Hepatocyte (in vitro differentiated cells): ENCODE measurements around the gene ETV7. TPM values are rescaled to one million over a fixed set of nuclear protein-coding genes. Genes with fewer than 3 reads are reported as not detected.
A peak's percentile ranks its signal among the peaks of the same experiment; 100 is the strongest.

Experiments used
- DNase-seq: peaks from one replicate; pipeline ENCODE4 v3.0.0-alpha.2; 2016; ENCODE audit warnings: low spot score
- H2AFZ ChIP-seq: fragments of 200-600 bp; sonication (generic); 2 replicates; pipeline ENCODE4 v1.6.0; 2016; ENCODE audit warnings: antibody characterized with exemption, mild to moderate bottlenecking
- H3K27ac ChIP-seq: fragments of 200-600 bp; sonication (generic); 2 replicates; pipeline ENCODE4 v1.5.1; 2016; ENCODE audit warnings: mild to moderate bottlenecking
- H3K27me3 ChIP-seq: fragments of 200-600 bp; sonication (generic); 2 replicates; pipeline ENCODE4 v1.6.1; 2016
- H3K36me3 ChIP-seq: fragments of 200-600 bp; sonication (generic); replicated peaks from 2 replicates; pipeline ENCODE4 v1.5.1; 2016; ENCODE audit warnings: low read depth; ENCODE audit not compliant: insufficient read depth
- H3K4me1 ChIP-seq: fragments of 200-600 bp; sonication (generic); 2 replicates; pipeline ENCODE4 v1.5.1; 2016; ENCODE audit warnings: mild to moderate bottlenecking, moderate library complexity; ENCODE audit not compliant: insufficient read depth
- H3K4me2 ChIP-seq: fragments of 200-600 bp; sonication (generic); 2 replicates; pipeline ENCODE4 v1.6.0; 2016
- H3K4me3 ChIP-seq: fragments of 200-600 bp; sonication (generic); 2 replicates; pipeline ENCODE4 v1.5.1; 2016; ENCODE audit warnings: mild to moderate bottlenecking
- H3K79me2 ChIP-seq: fragments of 200-600 bp; sonication (generic); 2 replicates; pipeline ENCODE4 v1.6.0; 2017; ENCODE audit warnings: mild to moderate bottlenecking
- H3K9me2 ChIP-seq: fragments of 200-600 bp; sonication (generic); replicated peaks from 2 replicates; pipeline ENCODE4 v1.6.0; 2017; ENCODE audit warnings: mild to moderate bottlenecking; ENCODE audit not compliant: insufficient read depth
- H3K9me3 ChIP-seq: fragments of 200-600 bp; sonication (generic); 2 replicates; pipeline ENCODE4 v1.5.1; 2016; ENCODE audit warnings: low read depth, mild to moderate bottlenecking
- H4K20me1 ChIP-seq: fragments of 200-600 bp; sonication (generic); 2 replicates; pipeline ENCODE4 v1.6.0; 2016; ENCODE audit warnings: mild to moderate bottlenecking; ENCODE audit not compliant: insufficient read depth, poor library complexity, severe bottlenecking
- EZH2 ChIP-seq: fragments of 200-600 bp; sonication (generic); IDR thresholded peaks from 2 replicates; pipeline ENCODE4 v1.6.1; 2016; ENCODE audit warnings: antibody characterized with exemption, mild to moderate bottlenecking, borderline replicate concordance
- EZH2phosphoT487 ChIP-seq: fragments of 200-600 bp; sonication (generic); IDR thresholded peaks from one replicate; pipeline ENCODE4 v1.6.1; 2018; ENCODE audit warnings: antibody characterized with exemption, mild to moderate bottlenecking, low read depth, moderate library complexity; ENCODE audit not compliant: unreplicated experiment, severe bottlenecking
- WGBS: methylation state at CpG from one replicate; pipeline ENCODE4 v1.1.6; 2016; ENCODE audit warnings: low lambda C conversion rate; ENCODE audit errors: missing lambda C conversion rate; 5-methylcytosine and 5-hydroxymethylcytosine counted together
- polyA plus RNA-seq: library from polyadenylated mRNA; unstranded; fragments of >200 nt; fragmentation: Nextera tagmentation; extraction: Ambion mirVana; gene quantifications from 2 replicates; pipeline ENCODE4 v1.2.1, GENCODE V29; 2016
- total RNA-seq: library from RNA; depleted of rRNA; stranded (reverse); fragments of >200 nt; gene quantifications from 2 replicates; pipeline ENCODE4 v1.2.3, GENCODE V29; 2014
- TF ChIP-seq, protein P1 (sequence below): fragments of 200-600 bp; sonication (generic); IDR thresholded peaks from 2 replicates; pipeline ENCODE4 v1.5.1; 2016; ENCODE audit warnings: antibody characterized with exemption, mild to moderate bottlenecking; ENCODE audit not compliant: poor library complexity

The ETV7 gene
- total and polyA plus RNA-seq, 2 experiments from 2014 or later: 1.2 TPM

DNA sequence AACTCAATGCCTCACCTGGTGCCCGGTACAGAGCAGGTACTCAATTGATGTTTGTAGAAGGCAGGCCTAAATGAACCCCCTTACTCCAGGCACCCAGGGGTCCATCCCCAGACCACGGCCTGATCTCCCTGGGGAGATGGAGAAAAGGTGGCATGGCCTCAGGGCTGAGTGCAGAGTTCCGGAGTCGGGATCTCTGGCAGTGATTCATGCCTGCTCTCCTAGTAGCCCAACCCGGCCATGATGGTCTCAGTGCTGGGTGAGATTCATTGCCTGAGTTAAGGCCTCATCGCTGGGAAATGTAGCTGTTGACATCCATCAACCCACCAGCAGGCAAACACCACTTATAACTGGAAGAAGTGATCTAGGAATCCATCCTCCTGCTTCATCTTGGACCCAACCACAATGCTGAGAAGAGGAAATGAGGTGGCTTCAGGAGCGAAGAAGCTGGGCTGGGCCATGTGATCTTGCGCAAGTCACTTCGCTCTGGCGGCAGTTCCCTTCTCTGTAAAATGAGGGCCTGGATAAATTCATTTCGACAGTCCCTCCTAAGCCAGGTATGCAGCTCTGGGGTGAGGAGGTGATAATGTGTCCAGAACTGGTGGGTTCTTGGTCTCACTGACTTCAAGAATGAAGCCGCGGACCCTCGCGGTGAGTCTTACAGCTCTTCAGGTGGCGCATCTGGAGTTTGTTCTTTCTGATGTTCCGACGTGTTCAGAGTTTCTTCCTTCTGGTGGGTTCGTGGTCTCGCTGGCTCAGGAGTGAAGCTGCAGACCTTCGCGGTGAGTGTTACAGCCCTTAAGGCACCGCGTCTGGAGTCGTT lies 24.7 kb downstream of the ETV7 start:
- Histone ChIP-seq H3K9me2 (no peaks in the 10 kb centered on the region), H3K4me3 (no peak overlapping the region), H4K20me1 (no peaks in the 10 kb centered on the region), H2AFZ (no peak overlapping the region), H3K36me3 (no peaks in the 10 kb centered on the region), H3K27ac (no peak overlapping the region), H3K27me3 (no peaks in the 10 kb centered on the region), H3K4me1 (peaks cover 4% of the 10 kb centered on the region), H3K79me2 (no peaks in the 10 kb centered on the region), H3K9me3 (no peaks in the 10 kb centered on the region), H3K4me2 (no peak overlapping the region)
- WGBS: 94% methylated on average over 24 of the region's 25 CpGs
- TF ChIP-seq EZH2phosphoT487: no peak
- no peak for TF ChIP-seq EZH2
- TF ChIP-seq, protein P1, sequence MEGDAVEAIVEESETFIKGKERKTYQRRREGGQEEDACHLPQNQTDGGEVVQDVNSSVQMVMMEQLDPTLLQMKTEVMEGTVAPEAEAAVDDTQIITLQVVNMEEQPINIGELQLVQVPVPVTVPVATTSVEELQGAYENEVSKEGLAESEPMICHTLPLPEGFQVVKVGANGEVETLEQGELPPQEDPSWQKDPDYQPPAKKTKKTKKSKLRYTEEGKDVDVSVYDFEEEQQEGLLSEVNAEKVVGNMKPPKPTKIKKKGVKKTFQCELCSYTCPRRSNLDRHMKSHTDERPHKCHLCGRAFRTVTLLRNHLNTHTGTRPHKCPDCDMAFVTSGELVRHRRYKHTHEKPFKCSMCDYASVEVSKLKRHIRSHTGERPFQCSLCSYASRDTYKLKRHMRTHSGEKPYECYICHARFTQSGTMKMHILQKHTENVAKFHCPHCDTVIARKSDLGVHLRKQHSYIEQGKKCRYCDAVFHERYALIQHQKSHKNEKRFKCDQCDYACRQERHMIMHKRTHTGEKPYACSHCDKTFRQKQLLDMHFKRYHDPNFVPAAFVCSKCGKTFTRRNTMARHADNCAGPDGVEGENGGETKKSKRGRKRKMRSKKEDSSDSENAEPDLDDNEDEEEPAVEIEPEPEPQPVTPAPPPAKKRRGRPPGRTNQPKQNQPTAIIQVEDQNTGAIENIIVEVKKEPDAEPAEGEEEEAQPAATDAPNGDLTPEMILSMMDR: no peak
- DNase-seq: no peak

DNA sequence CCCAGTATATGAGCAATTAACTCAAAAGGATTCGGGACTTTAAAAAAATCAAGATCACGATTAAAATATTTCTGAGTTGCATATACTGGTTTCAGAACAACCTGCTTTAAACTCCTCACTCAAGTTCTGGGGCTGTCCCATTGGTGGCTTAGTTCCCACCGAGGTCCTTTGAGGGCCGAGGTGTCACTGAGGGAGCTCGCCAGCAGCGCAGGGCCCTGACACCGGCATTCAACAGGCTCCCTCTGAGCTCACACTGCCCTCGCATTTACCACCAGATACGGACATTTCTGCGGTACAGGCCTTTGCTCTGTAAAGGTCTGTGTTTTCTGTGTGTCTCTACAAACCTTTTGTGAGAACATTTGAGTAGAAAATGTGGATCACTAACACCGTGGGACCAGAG lies 26.4 kb downstream of the ETV7 start:
- 90% methylated on average over 11 of the region's 11 CpGs for WGBS
- TF ChIP-seq, protein P1: no peak
- TF ChIP-seq EZH2 (no peak), EZH2phosphoT487 (no peak)
- no peak for DNase-seq

DNA sequence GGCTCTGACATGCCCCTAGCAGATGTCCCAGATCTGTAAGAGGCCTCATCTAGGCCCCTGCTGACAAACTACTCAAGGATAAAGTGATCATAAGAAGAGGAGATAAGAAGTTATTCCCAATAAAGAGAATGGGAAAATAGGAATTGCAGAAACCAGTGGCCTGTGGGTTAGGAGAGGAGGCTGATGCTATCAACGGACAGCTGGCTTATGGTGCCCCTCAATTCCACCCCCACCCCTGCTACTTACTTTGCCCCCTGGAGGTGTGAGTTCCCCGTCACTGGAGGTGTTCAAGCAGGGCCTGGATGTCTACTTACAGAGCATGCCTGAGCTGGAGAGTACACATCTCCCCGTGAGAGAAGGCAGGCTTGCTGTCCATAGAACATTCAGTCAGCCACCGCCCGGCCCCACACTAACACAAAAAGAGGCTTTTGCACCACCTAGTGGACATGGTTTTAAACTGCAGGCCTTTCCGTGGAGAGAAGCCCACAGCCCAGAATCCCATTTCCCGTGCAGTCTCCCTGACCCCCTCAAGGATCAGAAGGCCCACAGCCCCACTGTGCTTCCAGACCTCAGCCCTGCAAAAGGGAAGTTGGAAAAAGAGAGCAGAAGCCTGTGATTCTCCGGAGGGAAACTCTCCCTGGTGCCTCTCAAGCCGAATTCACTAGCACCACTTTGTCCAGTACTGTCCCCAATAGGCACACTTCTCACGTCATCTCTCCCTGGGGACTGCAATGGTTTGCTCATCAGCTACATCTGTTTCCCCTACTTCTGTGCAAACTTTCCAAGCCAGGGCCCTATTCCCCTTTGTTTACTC lies 27.0 kb downstream of the ETV7 start:
- peak; percentile 94 for DNase-seq
- H3K27me3 ChIP-seq: no peaks in the 10 kb centered on the region
- H3K4me2 ChIP-seq: no peak overlapping the region
- peaks cover 4% of the 10 kb centered on the region for H3K4me1 ChIP-seq
- 29% methylated on average over 10 of the region's 10 CpGs for WGBS
- peak overlapping the region; percentile 11 for H3K27ac ChIP-seq
- H3K4me3 ChIP-seq: no peak overlapping the region
- H3K9me2 ChIP-seq: no peaks in the 10 kb centered on the region
- no peaks in the 10 kb centered on the region for H3K79me2 ChIP-seq
- no peaks in the 10 kb centered on the region for H3K36me3 ChIP-seq
- H3K9me3 ChIP-seq: no peaks in the 10 kb centered on the region
- H2AFZ ChIP-seq: no peak overlapping the region
- TF ChIP-seq EZH2 (no peak), EZH2phosphoT487 (no peak)
- TF ChIP-seq, protein P1: peak; percentile 87
- H4K20me1 ChIP-seq: no peaks in the 10 kb centered on the region

More for the DNA sequence above, 26.4 kb downstream of the ETV7 start:
- H3K4me3 ChIP-seq: no peak overlapping the region
- no peaks in the 10 kb centered on the region for H3K9me3 ChIP-seq
- no peaks in the 10 kb centered on the region for H3K36me3 ChIP-seq
- H3K9me2 ChIP-seq: no peaks in the 10 kb centered on the region
- H3K27me3 ChIP-seq: no peaks in the 10 kb centered on the region
- H4K20me1 ChIP-seq: no peaks in the 10 kb centered on the region
- H3K27ac ChIP-seq: no peak overlapping the region
- H3K4me2 ChIP-seq: no peak overlapping the region
- no peak overlapping the region for H2AFZ ChIP-seq
- no peaks in the 10 kb centered on the region for H3K79me2 ChIP-seq
- H3K4me1 ChIP-seq: peaks cover 4% of the 10 kb centered on the region
